ENCODE data around the gene ERBB3. TPM values are rescaled to one million over a fixed set of nuclear protein-coding genes. Genes with fewer than 3 reads are reported as not detected.

Gene ERBB3
- polyA plus RNA-seq, 1 of the 3 experiments (the other 2 are of a cell fraction), result 1.4 TPM

GRCh38 chr12:56071648-56072047, 8.3 kb upstream of the ERBB3 start:
- no peak overlapping the region for H3K9ac ChIP-seq
- no peaks in the 10 kb centered on the region for H3F3A ChIP-seq (replicated peaks; ENCODE audit: insufficient read depth)
- H3K9me3 ChIP-seq, result no peaks in the 10 kb centered on the region
- no peaks in the 10 kb centered on the region for H3K9me2 ChIP-seq
- no peak overlapping the region for H3K4me3 ChIP-seq (ENCODE audit: low read depth in 2 of 2, low read length in 1 of 2)
- no peak overlapping the region; a peak in 1 of 4 replicates for H3K27ac ChIP-seq (ENCODE audit: low read depth in 2 of 2, low read length in 1 of 2)
- no peaks in the 10 kb centered on the region for H3K4me1 ChIP-seq (ENCODE audit: control insufficient read depth in 1 of 2, insufficient read depth in 2 of 2, low read depth in 1 of 2, low read length in 1 of 2)
- no peaks in the 10 kb centered on the region for H4K20me1 ChIP-seq (ENCODE audit: insufficient read depth)
- ChIA-PET CTCF (interaction anchor here (2.3 kb wide), 1 partner anchor 25 kb away, joined by 8 read pairs; no protein-coding TSS in a partner anchor), POLR2A (no interaction called here)
- WGBS (ENCODE audit: low lambda C conversion rate), result 74% methylated on average over 4 of the region's 4 CpGs
- no peak overlapping the region for H3K4me2 ChIP-seq
- H3K79me2 ChIP-seq (ENCODE audit: insufficient read depth), result no peaks in the 10 kb centered on the region
- DNase-seq, result no peak
- H3K27me3 ChIP-seq (ENCODE audit: insufficient read depth), result no peaks in the 10 kb centered on the region
- no peak overlapping the region for H2AFZ ChIP-seq (ENCODE audit: low read depth)
- no peaks in the 10 kb centered on the region for H3K36me3 ChIP-seq (replicated peaks in 1 of 2; ENCODE audit: control insufficient read depth in 1 of 2, insufficient read depth in 2 of 2, low read length in 1 of 2)
- TF ChIP-seq EZH2phosphoT487 (IDR thresholded peaks at IDR 0.05; ENCODE audit: borderline replicate concordance, low read depth), result no peak
- no peak for TF ChIP-seq REST (IDR thresholded peaks at IDR 0.05; ENCODE audit: low read depth, low read length)
- no peak for TF ChIP-seq RXRA (IDR thresholded peaks at IDR 0.05; ENCODE audit: borderline replicate concordance, low read depth)
- TF ChIP-seq EP300 (IDR thresholded peaks at IDR 0.05; ENCODE audit: borderline replicate concordance in 1 of 2, low read depth in 1 of 2, low read length in 1 of 2), result no peak

- Histone ChIP-seq H4K20me1 (ENCODE audit: insufficient read depth) (no peaks in the 10 kb centered on the region), H3K9me2 (no peaks in the 10 kb centered on the region), H2AFZ (ENCODE audit: low read depth) (no peak overlapping the region), H3K27me3 (ENCODE audit: insufficient read depth) (no peaks in the 10 kb centered on the region), H3F3A (replicated peaks; ENCODE audit: insufficient read depth) (peaks cover 10% of the 10 kb centered on the region), H3K79me2 (ENCODE audit: insufficient read depth) (no peaks in the 10 kb centered on the region), H3K36me3 (replicated peaks in 1 of 2; ENCODE audit: control insufficient read depth in 1 of 2, insufficient read depth in 2 of 2, low read length in 1 of 2) (no peaks in the 10 kb centered on the region), H3K9me3 (no peaks in the 10 kb centered on the region), H3K4me1 (ENCODE audit: control insufficient read depth in 1 of 2, insufficient read depth in 2 of 2, low read depth in 1 of 2, low read length in 1 of 2) (no peaks in the 10 kb centered on the region; a peak in 1 of 4 replicates), H3K27ac (ENCODE audit: low read depth in 2 of 2, low read length in 1 of 2) (no peak overlapping the region), H3K4me3 (ENCODE audit: low read depth in 2 of 2, low read length in 1 of 2) (no peak overlapping the region), H3K9ac (no peak overlapping the region), H3K4me2 (no peak overlapping the region)
- POLR2A ChIA-PET, result no interaction called here
- no peak for DNase-seq
- 86% methylated on average over 5 of the region's 5 CpGs for WGBS (ENCODE audit: low lambda C conversion rate)
- CTCF ChIA-PET, result no interaction called here
- TF ChIP-seq YY1 (IDR thresholded peaks at IDR 0.05; ENCODE audit: low read depth) (no peak), TCF12 (IDR thresholded peaks at IDR 0.05) (no peak), POLR2AphosphoS5 (IDR thresholded peaks at IDR 0.05; ENCODE audit: low read depth, low read length) (no peak), CTCF (IDR thresholded peaks at IDR 0.05) (no peak), FOSL2 (IDR thresholded peaks at IDR 0.05; ENCODE audit: borderline replicate concordance, low read depth) (no peak), JUND (IDR thresholded peaks at IDR 0.05) (no peak), CHD2 (IDR thresholded peaks at IDR 0.05; ENCODE audit: low read length, partially characterized antibody) (no peak), TEAD4 (IDR thresholded peaks at IDR 0.05; ENCODE audit: borderline replicate concordance, insufficient read depth) (no peak), MAX (IDR thresholded peaks at IDR 0.05; ENCODE audit: low read depth) (no peak), MEF2A (IDR thresholded peaks at IDR 0.05; ENCODE audit: borderline replicate concordance, low read depth) (no peak), NFIC (IDR thresholded peaks at IDR 0.05; ENCODE audit: borderline replicate concordance) (no peak), EZH2phosphoT487 (IDR thresholded peaks at IDR 0.05; ENCODE audit: borderline replicate concordance, low read depth) (no peak), EP300 (IDR thresholded peaks at IDR 0.05; ENCODE audit: borderline replicate concordance in 1 of 2, low read depth in 1 of 2, low read length in 1 of 2) (no peak), NRF1 (IDR thresholded peaks at IDR 0.05; ENCODE audit: low read depth, low read length) (no peak), FOXM1 (IDR thresholded peaks at IDR 0.05; ENCODE audit: low read depth) (no peak), ELF1 (IDR thresholded peaks at IDR 0.05) (no peak), FOXJ3 (CRISPR knock-in tag; IDR thresholded peaks at IDR 0.05) (no peak), REST (IDR thresholded peaks at IDR 0.05; ENCODE audit: low read depth, low read length) (no peak), RXRA (IDR thresholded peaks at IDR 0.05; ENCODE audit: borderline replicate concordance, low read depth) (no peak)
These were observed 5.6 kb upstream of the ERBB3 start for GRCh38 chr12:56074396-56074795.

Measured in SK-N-SH (cell line).